BLaER1 treated with 17β-estradiol and CSF1 and Interleukin-3, amounts not matched to agents 10 nM and 100 nM (cell line): ENCODE results near the gene DNAH2.
A peak's percentile ranks its signal among the peaks of the same experiment; 100 is the strongest.

Source experiments
- H3K27ac ChIP-seq, 11 experiments: shearing (Covaris generic); formaldehyde crosslinking; 2 replicates each; pipeline ENCODE4 v1.8.1; 2022
- H3K27me3 ChIP-seq, 11 experiments: shearing (Covaris generic); formaldehyde crosslinking; 2 replicates each; pipeline ENCODE4 v1.8.1; 2022
- H3K36me3 ChIP-seq, 11 experiments: shearing (Covaris generic); formaldehyde crosslinking; 2 replicates each; pipeline ENCODE4 v1.8.1; 2022
- H3K4me1 ChIP-seq, 10 experiments: shearing (Covaris generic); formaldehyde crosslinking; 2 replicates each; pipeline ENCODE4 v1.8.1; 2022
- H3K4me2 ChIP-seq, 11 experiments: shearing (Covaris generic); formaldehyde crosslinking; 2 replicates each; pipeline ENCODE4 v1.8.1; 2022
- H3K4me3 ChIP-seq, 10 experiments: shearing (Covaris generic); formaldehyde crosslinking; 2 replicates each; pipeline ENCODE4 v1.8.1; 2022
- H3K9ac ChIP-seq, 11 experiments: shearing (Covaris generic); formaldehyde crosslinking; 2 replicates each; pipeline ENCODE4 v1.8.1; 2022
- H3K9me3 ChIP-seq, 11 experiments: shearing (Covaris generic); formaldehyde crosslinking; replicated peaks in 1 of 11; 2 replicates each; pipeline ENCODE4 v1.8.1; 2022
- H4K20me1 ChIP-seq, 11 experiments: shearing (Covaris generic); formaldehyde crosslinking; 2 replicates each; pipeline ENCODE4 v1.8.1; 2022
- Cebpa-rat ChIP-seq, 11 experiments: shearing (Covaris generic); IDR thresholded peaks; 2 replicates each; pipeline ENCODE4 v1.8.1; 2022

Gene DNAH2

DNA sequence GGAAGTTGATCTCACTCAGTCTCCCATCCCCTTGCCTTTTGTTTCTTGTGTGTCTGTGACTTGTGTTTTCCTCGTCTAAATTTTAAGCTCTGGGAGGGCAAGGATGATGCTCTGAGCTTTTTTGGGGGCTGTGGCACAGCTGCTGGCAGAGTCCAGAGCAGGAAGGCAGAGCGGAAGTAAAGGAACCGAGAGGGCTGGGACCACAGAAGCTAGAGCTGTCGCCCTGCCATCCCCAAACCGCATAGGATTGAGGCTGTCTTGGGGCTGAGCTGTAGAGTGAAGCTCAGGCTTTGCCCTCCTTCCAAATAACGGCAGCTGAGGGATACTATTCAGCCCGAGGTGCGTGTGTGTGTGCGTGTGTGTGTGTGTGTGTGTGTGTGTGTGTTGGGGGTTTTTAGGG, 3.8 kb upstream of the DNAH2 start:
- Histone ChIP-seq H3K27me3 (peaks cover 42 to 81% (median 71%) of the 10 kb centered on the region in 11 experiments), H3K36me3 (no peaks in the 10 kb centered on the region), H3K4me1 (peaks cover 52 to 92% (median 75%) of the 10 kb centered on the region in 10 experiments), H3K4me2 (peak overlapping the region; percentile 36 to 98 (median 93)), H3K4me3 (no peak overlapping the region), H3K9ac (peak overlapping the region in 4 of 11 experiments; percentile 16 to 35 (median 22); a peak in 3 of 22 replicates), H3K9me3 (no peaks in the 10 kb centered on the region), H4K20me1 (no peaks in the 10 kb centered on the region), H3K27ac (peak overlapping the region in 5 of 11 experiments; percentile 4 to 35 (median 12); a peak in 1 of 22 replicates)
- no peak for TF ChIP-seq Cebpa-rat (IDR thresholded peaks at IDR 0.05)

GRCh38 chr17:7714721-7715594, 2.6 kb upstream of the DNAH2 start:
- no peak overlapping the region for H3K4me3 ChIP-seq
- H3K4me1 ChIP-seq: peaks cover 50 to 82% (median 72%) of the 10 kb centered on the region in 10 experiments
- H3K27me3 ChIP-seq: peaks cover 45 to 87% (median 82%) of the 10 kb centered on the region in 11 experiments
- H4K20me1 ChIP-seq: no peaks in the 10 kb centered on the region; a peak in 1 of 22 replicates
- peak overlapping the region in 3 of 11 experiments; percentile 16 to 44 (median 25); a peak in 2 of 22 replicates for H3K9ac ChIP-seq
- no peak for TF ChIP-seq Cebpa-rat (IDR thresholded peaks at IDR 0.05)
- H3K36me3 ChIP-seq: no peaks in the 10 kb centered on the region
- no peak overlapping the region for H3K27ac ChIP-seq
- no peaks in the 10 kb centered on the region for H3K9me3 ChIP-seq
- H3K4me2 ChIP-seq: peak overlapping the region; percentile 36 to 98 (median 93); a peak in 21 of 22 replicates

- TF ChIP-seq Cebpa-rat (IDR thresholded peaks at IDR 0.05): no peak
- Histone ChIP-seq H3K27me3 (peaks cover 45 to 96% (median 88%) of the 10 kb centered on the region in 11 experiments), H3K4me3 (peak overlapping the region; percentile 52 to 70 (median 60)), H3K27ac (peak overlapping the region in 9 of 11 experiments; percentile 7 to 53 (median 33); a peak in 11 of 22 replicates), H3K4me2 (peak overlapping the region; percentile 76 to 98 (median 93)), H3K4me1 (peaks cover 38 to 70% (median 60%) of the 10 kb centered on the region in 10 experiments), H4K20me1 (no peaks in the 10 kb centered on the region; a peak in 1 of 22 replicates), H3K9me3 (no peaks in the 10 kb centered on the region), H3K36me3 (no peaks in the 10 kb centered on the region), H3K9ac (peak overlapping the region; percentile 48 to 72 (median 68); a peak in 21 of 22 replicates)
Observed at GRCh38 chr17:7715936-7716886, 1.3 kb upstream of the DNAH2 start.

DNA sequence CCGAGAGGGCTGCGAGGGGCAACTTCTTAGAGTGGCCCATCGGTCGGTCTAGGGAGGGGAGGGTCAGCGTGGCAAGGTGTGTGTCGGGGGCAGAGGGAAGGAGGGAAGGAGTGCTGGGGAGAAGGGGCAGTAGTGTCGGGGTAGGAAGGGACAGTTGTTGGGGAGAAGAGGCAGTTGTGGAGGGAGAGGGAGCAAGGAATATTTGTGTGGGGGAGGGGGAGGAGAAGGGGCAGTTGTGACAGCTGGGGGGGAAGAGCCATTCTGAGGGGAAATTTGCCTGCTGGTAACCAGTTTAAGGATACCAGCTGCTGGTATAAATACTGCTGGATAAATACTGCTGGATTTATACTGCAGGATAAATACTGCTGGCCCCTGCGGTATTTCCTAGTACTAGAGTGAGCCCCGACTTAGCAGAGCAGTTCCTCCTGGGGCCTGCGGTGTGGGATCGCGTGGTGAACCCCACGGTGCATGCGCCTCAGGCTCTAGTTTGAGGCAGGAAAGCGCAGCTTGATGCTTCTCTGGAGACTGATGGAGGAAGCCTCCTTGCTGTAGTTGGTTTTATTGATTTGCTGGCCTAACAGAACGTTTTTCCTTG, 309 bp downstream of the DNAH2 start:
- Histone ChIP-seq H3K9me3 (no peaks in the 10 kb centered on the region), H3K4me3 (peak overlapping the region; percentile 52 to 70 (median 60)), H3K4me1 (peaks cover 36 to 61% (median 54%) of the 10 kb centered on the region in 10 experiments), H3K27me3 (peaks cover 45 to 80% (median 74%) of the 10 kb centered on the region in 11 experiments), H4K20me1 (no peaks in the 10 kb centered on the region; a peak in 1 of 22 replicates), H3K36me3 (no peaks in the 10 kb centered on the region), H3K27ac (peak overlapping the region in 5 of 11 experiments; percentile 7 to 53 (median 42); a peak in 7 of 22 replicates), H3K9ac (peak overlapping the region; percentile 48 to 72 (median 68); a peak in 20 of 22 replicates), H3K4me2 (peak overlapping the region; percentile 76 to 98 (median 93))
- no peak for TF ChIP-seq Cebpa-rat (IDR thresholded peaks at IDR 0.05)

- Histone ChIP-seq H3K4me1 (peaks cover 23 to 46% (median 40%) of the 10 kb centered on the region in 10 experiments), H3K9ac (no peak overlapping the region), H4K20me1 (no peaks in the 10 kb centered on the region; a peak in 1 of 22 replicates), H3K36me3 (no peaks in the 10 kb centered on the region), H3K4me2 (no peak overlapping the region), H3K27ac (no peak overlapping the region), H3K27me3 (peaks cover 43 to 62% (median 57%) of the 10 kb centered on the region in 11 experiments), H3K9me3 (no peaks in the 10 kb centered on the region), H3K4me3 (no peak overlapping the region)
- TF ChIP-seq Cebpa-rat (IDR thresholded peaks at IDR 0.05): no peak
Observed at GRCh38 chr17:7719661-7720060, 2.1 kb downstream of the DNAH2 start.

DNA sequence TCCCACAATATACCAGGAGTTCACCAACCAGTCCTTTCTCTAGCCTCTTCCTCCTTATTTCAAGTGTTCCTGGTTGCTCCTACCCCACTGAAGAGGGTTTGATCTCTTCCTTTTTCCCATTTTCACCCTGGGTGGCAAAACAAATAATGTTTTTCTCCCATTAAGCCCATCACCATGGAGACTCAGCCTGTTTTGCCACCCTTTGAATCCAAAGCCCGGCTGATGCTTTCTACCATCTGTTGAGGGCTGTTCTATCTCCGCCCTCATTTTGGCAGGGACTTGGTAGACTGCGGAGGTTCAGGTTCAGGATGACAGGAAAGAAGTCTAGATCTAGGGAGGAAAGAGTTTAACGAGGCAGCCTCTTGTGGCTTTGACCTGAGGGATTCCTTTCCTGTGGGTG, 2.6 kb downstream of the DNAH2 start:
- no peaks in the 10 kb centered on the region for H3K9me3 ChIP-seq
- H4K20me1 ChIP-seq: no peaks in the 10 kb centered on the region; a peak in 1 of 22 replicates
- H3K9ac ChIP-seq: no peak overlapping the region
- H3K27ac ChIP-seq: no peak overlapping the region
- no peak overlapping the region for H3K4me2 ChIP-seq
- no peaks in the 10 kb centered on the region for H3K36me3 ChIP-seq
- no peak overlapping the region for H3K4me3 ChIP-seq
- no peak for TF ChIP-seq Cebpa-rat (IDR thresholded peaks at IDR 0.05)
- peaks cover 23 to 41% (median 35%) of the 10 kb centered on the region in 10 experiments for H3K4me1 ChIP-seq
- H3K27me3 ChIP-seq: peaks cover 39 to 58% (median 52%) of the 10 kb centered on the region in 11 experiments

GRCh38 chr17:7721612-7722011, 4.1 kb downstream of the DNAH2 start:
- TF ChIP-seq Cebpa-rat (IDR thresholded peaks at IDR 0.05): no peak
- no peaks in the 10 kb centered on the region for H3K36me3 ChIP-seq

DNA sequence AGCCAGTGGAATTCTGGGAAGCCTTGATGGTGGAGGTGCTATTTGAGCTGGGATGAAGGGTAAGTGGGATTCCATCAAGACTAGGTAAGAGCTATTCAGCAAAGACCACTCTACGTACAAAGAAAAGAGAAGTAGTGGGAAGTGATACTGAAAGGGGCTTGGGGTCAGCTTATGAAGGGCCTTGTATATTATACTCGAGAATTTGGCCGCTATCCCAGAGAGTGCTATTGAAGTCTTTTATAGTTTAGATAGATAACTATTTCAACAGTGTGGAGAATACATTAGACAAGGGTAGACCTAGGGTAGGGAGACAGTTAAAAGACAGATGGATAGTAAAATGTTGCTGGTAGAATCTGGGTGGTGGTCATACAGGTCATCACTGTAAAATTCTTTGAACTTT, 10.3 kb downstream of the DNAH2 start:
- TF ChIP-seq Cebpa-rat (IDR thresholded peaks at IDR 0.05): no peak
- Histone ChIP-seq H3K4me3 (no peak overlapping the region), H3K4me2 (no peak overlapping the region), H3K9me3 (no peaks in the 10 kb centered on the region), H3K36me3 (no peaks in the 10 kb centered on the region), H3K27me3 (no peaks in the 10 kb centered on the region), H3K9ac (no peak overlapping the region), H3K4me1 (peaks cover 5 to 15% (median 11%) of the 10 kb centered on the region in 10 experiments; a peak in 16 of 20 replicates), H4K20me1 (no peaks in the 10 kb centered on the region), H3K27ac (no peak overlapping the region)

More at GRCh38 chr17:7721612-7722011, 4.1 kb downstream of the DNAH2 start:
- Histone ChIP-seq H3K4me2 (peak overlapping the region in 5 of 11 experiments; percentile 24 to 45 (median 37); a peak in 6 of 22 replicates), H4K20me1 (no peaks in the 10 kb centered on the region; a peak in 1 of 22 replicates), H3K4me1 (peaks cover 17 to 26% (median 20%) of the 10 kb centered on the region in 10 experiments), H3K27me3 (peaks cover 24 to 43% (median 38%) of the 10 kb centered on the region in 11 experiments), H3K4me3 (no peak overlapping the region), H3K9ac (no peak overlapping the region), H3K9me3 (no peaks in the 10 kb centered on the region), H3K27ac (no peak overlapping the region)
